IMR-90 (cell line): ENCODE measurements around the gene PRMT1. TPM values are rescaled to one million over a fixed set of nuclear protein-coding genes. Genes with fewer than 3 reads are reported as not detected.

Experiments
- ATAC-seq: fragments of 200-7000 bp; cut with Tn5 transposase; 2 replicates; pipeline ENCODE4 v1.9.1; 2020; ENCODE audit warnings: low read depth, mild to moderate bottlenecking, moderate library complexity
- BruUV-seq: library from RNA; stranded (reverse); fragments of 400-500 nt; replicated peaks from 2 replicates; lab custom pipeline; 2021; lab: Mats Ljungman, UMichigan
- CTCF ChIA-PET: fragments of 300-600 bp; formaldehyde crosslinking; extraction: SDS; loops from one replicate; lab custom pipeline; 2021; ENCODE audit warnings: antibody characterized with exemption; lab: Yijun Ruan, JAX
- POLR2A ChIA-PET: fragments of 300-600 bp; sonication (Branson Sonifier 250); formaldehyde crosslinking; loops from one replicate; lab custom pipeline; 2022; ENCODE audit warnings: antibody characterized with exemption; ENCODE audit not compliant: unreplicated experiment; lab: Charles Lee
- DNase-seq: peaks from one replicate; pipeline ENCODE4 v3.0.0; 2013
- H2AFZ ChIP-seq: replicated peaks from 2 replicates; pipeline ENCODE3; 2013; ENCODE audit warnings: low read length, mild to moderate bottlenecking; ENCODE audit not compliant: poor library complexity
- H2AK5ac ChIP-seq: 2 replicates; pipeline ENCODE4 v1.6.1; 2013; ENCODE audit warnings: low read depth, low read length, inconsistent platforms
- H2AK9ac ChIP-seq: replicated peaks from 2 replicates; pipeline ENCODE3; 2013; ENCODE audit warnings: mild to moderate bottlenecking, low read depth, low read length, moderate library complexity; ENCODE audit not compliant: poor library complexity
- H2BK120ac ChIP-seq: 2 replicates; pipeline ENCODE4 v1.6.1; 2013; ENCODE audit warnings: low read depth, low read length, inconsistent platforms
- H2BK15ac ChIP-seq: 3 replicates; pipeline ENCODE4 v1.6.1; 2013; ENCODE audit warnings: low read depth, low read length, inconsistent platforms
- H2BK20ac ChIP-seq: 2 replicates; pipeline ENCODE4 v1.6.1; 2013; ENCODE audit warnings: low read depth, mild to moderate bottlenecking, inconsistent platforms, low read length, moderate library complexity
- H2BK5ac ChIP-seq: 2 replicates; pipeline ENCODE4 v1.6.1; 2013; ENCODE audit warnings: mild to moderate bottlenecking, low read depth, low read length, inconsistent platforms; ENCODE audit not compliant: poor library complexity, severe bottlenecking
- H3K14ac ChIP-seq: replicated peaks from 2 replicates; pipeline ENCODE4 v1.6.1; 2013; ENCODE audit warnings: low read depth, low read length, inconsistent platforms
- H3K18ac ChIP-seq: 2 replicates; pipeline ENCODE4 v1.6.1; 2013; ENCODE audit warnings: low read depth, low read length, control low read depth
- H3K23ac ChIP-seq: 2 replicates; pipeline ENCODE4 v1.6.1; 2013; ENCODE audit warnings: low read depth, low read length, inconsistent platforms
- H3K27ac ChIP-seq: 2 replicates; pipeline ENCODE4 v1.5.1; 2013; ENCODE audit warnings: mild to moderate bottlenecking, control low read depth, low read length; ENCODE audit not compliant: insufficient read depth
- H3K27me3 ChIP-seq: 2 replicates; pipeline ENCODE4 v1.6.1; 2013; ENCODE audit warnings: low read length; ENCODE audit not compliant: control insufficient read depth, insufficient read depth
- H3K36me3 ChIP-seq: 2 replicates; pipeline ENCODE4 v1.6.1; 2013; ENCODE audit warnings: low read length, mixed read lengths; ENCODE audit not compliant: control insufficient read depth, insufficient read depth
- H3K4ac ChIP-seq: 2 replicates; pipeline ENCODE4 v1.6.1; 2013; ENCODE audit warnings: low read depth, low read length, inconsistent platforms
- H3K4me1 ChIP-seq: 2 replicates; pipeline ENCODE4 v1.6.1; 2013; ENCODE audit warnings: low read length, mixed read lengths; ENCODE audit not compliant: control insufficient read depth, insufficient read depth
- H3K4me2 ChIP-seq: 2 replicates; pipeline ENCODE4 v1.6.1; 2013; ENCODE audit warnings: low read depth, mild to moderate bottlenecking, control low read depth, low read length, moderate library complexity
- H3K4me3 ChIP-seq: 2 replicates; pipeline ENCODE4 v1.5.1; 2013; ENCODE audit warnings: low read depth, mild to moderate bottlenecking, control low read depth, low read length, moderate library complexity; ENCODE audit not compliant: insufficient read depth
- H3K56ac ChIP-seq: 2 replicates; pipeline ENCODE4 v1.6.1; 2013; ENCODE audit warnings: low read length, inconsistent platforms; ENCODE audit not compliant: insufficient read depth; ENCODE audit errors: extremely low read depth
- H3K79me1 ChIP-seq, 2 experiments: 2 replicates each; pipeline ENCODE4 v1.6.1; 2013; ENCODE audit warnings: low read length in 2 of 2, inconsistent platforms in 1 of 2, low read depth in 1 of 2
- H3K9ac ChIP-seq: 2 replicates; pipeline ENCODE4 v1.6.1; 2013; ENCODE audit warnings: low read depth, low read length, control low read depth
- H3K9me1 ChIP-seq: 2 replicates; pipeline ENCODE4 v1.6.1; 2013; ENCODE audit warnings: low read length, inconsistent platforms; ENCODE audit not compliant: insufficient read depth
- H3K9me3 ChIP-seq: 2 replicates; pipeline ENCODE4 v1.6.1; 2013; ENCODE audit warnings: low read length; ENCODE audit not compliant: control insufficient read depth, insufficient read depth
- H4K20me1 ChIP-seq: 2 replicates; pipeline ENCODE4 v1.6.1; 2013; ENCODE audit warnings: low read length, inconsistent platforms; ENCODE audit not compliant: insufficient read depth
- H4K5ac ChIP-seq: 2 replicates; pipeline ENCODE4 v1.6.1; 2013; ENCODE audit warnings: mild to moderate bottlenecking, low read depth, low read length, control low read depth
- H4K8ac ChIP-seq, 2 experiments: 2 replicates each; pipeline ENCODE4 v1.6.1; 2013; ENCODE audit warnings: low read depth in 2 of 2, low read length in 2 of 2, control low read depth in 1 of 2, inconsistent platforms in 1 of 2
- H4K91ac ChIP-seq: 2 replicates; pipeline ENCODE4 v1.6.1; 2013; ENCODE audit warnings: low read depth, low read length, inconsistent platforms; ENCODE audit not compliant: insufficient read depth
- CTCF ChIP-seq: conservative IDR thresholded peaks from 2 replicates; pipeline ENCODE4 v1.5.1; 2012; ENCODE audit warnings: mild to moderate bottlenecking, low read depth, low read length, improper control_type of control experiment
- FOS ChIP-seq: fragments of 150-350 bp; IDR thresholded peaks from 2 replicates; pipeline ENCODE4 v1.6.1; 2016; ENCODE audit warnings: low read depth, low read length
- MAZ ChIP-seq: IDR thresholded peaks from 2 replicates; pipeline ENCODE4 v1.6.1; 2012; ENCODE audit warnings: low read depth, mild to moderate bottlenecking, low read length, improper control_type of control experiment, moderate library complexity, borderline replicate concordance
- MXI1 ChIP-seq: IDR thresholded peaks from 2 replicates; pipeline ENCODE4 v1.6.1; 2012; ENCODE audit warnings: low read depth, mild to moderate bottlenecking, low read length, moderate library complexity, borderline replicate concordance
- NFE2L2 ChIP-seq: fragments of 150-350 bp; IDR thresholded peaks from 2 replicates; pipeline ENCODE4 v1.6.1; 2016; ENCODE audit warnings: low read depth, mild to moderate bottlenecking, low read length
- POLR2A ChIP-seq: IDR thresholded peaks from 2 replicates; pipeline ENCODE4 v1.6.1; 2012; ENCODE audit warnings: mild to moderate bottlenecking, low read depth, low read length
- RFX5 ChIP-seq: IDR thresholded peaks from 2 replicates; pipeline ENCODE4 v1.8.0; 2012; ENCODE audit warnings: low read depth, mild to moderate bottlenecking, low read length, moderate library complexity
- SMC3 ChIP-seq: fragments of 150-350 bp; IDR thresholded peaks from 2 replicates; pipeline ENCODE4 v1.6.1; 2016; ENCODE audit warnings: low read depth, mild to moderate bottlenecking, antibody characterized with exemption, low read length, moderate library complexity
- USF2 ChIP-seq: fragments of 150-350 bp; IDR thresholded peaks from 2 replicates; pipeline ENCODE4 v1.6.1; 2017; ENCODE audit warnings: mild to moderate bottlenecking, antibody characterized with exemption, low read length, low read depth
- WGBS, 2 experiments: methylation state at CpG; one replicate each; pipeline versions ENCODE4 v1.1.5 to v1.1.7; 2013; ENCODE audit warnings: missing lambda C conversion rate in 2 of 2; ENCODE audit not compliant: insufficient read length in 1 of 2; ENCODE audit errors: extremely low coverage in 2 of 2; 5-methylcytosine and 5-hydroxymethylcytosine counted together
- dilution Hi-C: fragments of 300-500 bp; cut with HindIII; formaldehyde crosslinking; loops from one replicate; pipeline ENCODE4 v1.14.3; 2018; ENCODE audit warnings: low sequenced_read_pairs; ENCODE audit not compliant: unreplicated experiment
- in situ Hi-C: fragments of 300-500 bp; cut with MboI; formaldehyde crosslinking; loops from 3 replicates; pipeline ENCODE4 v1.14.3; 2019; ENCODE audit warnings: low sequenced_read_pairs, inconsistent platforms, mixed read lengths
- intact Hi-C: fragments of 100-400 bp; cut with micrococcal nuclease; formaldehyde crosslinking; loops from 2 replicates; pipeline ENCODE4 v1.10.0; 2022
- polyA plus RNA-seq, 3 experiments: library from polyadenylated mRNA; depleted of rRNA; stranded (reverse); fragments of >200 nt; gene quantifications; 2 replicates each; pipeline ENCODE4 v1.2.3, GENCODE V29; 2012; ENCODE audit warnings: low replicate concordance in 1 of 3
- total RNA-seq: library from RNA; depleted of rRNA; stranded (reverse); fragments of >200 nt; gene quantifications from 2 replicates; pipeline ENCODE4 v1.2.3, GENCODE V29; 2012

The PRMT1 gene
- total and polyA plus RNA-seq, 2 of the 4 experiments (the other 2 are of a cell fraction) = 497 to 840 TPM

GRCh38 chr19:49639401-49640112 is 37.5 kb upstream of the PRMT1 start (continued):
- TF ChIP-seq NFE2L2 (no peak), RFX5 (no peak), POLR2A (no peak)

- ATAC-seq (peak; percentile 69), DNase-seq (peak; percentile 100)
- Histone ChIP-seq H2BK20ac (peak within 1 kb of the TSS; percentile 85), H3K4me3 (peak within 1 kb of the TSS; percentile 65), H3K4me1 (peaks cover 7% of the 10 kb centered on the region), H3K4me2 (peak within 1 kb of the TSS; percentile 91), H2AFZ (peak within 1 kb of the TSS; percentile 73), H3K9me1 (peaks cover 8% of the 10 kb centered on the region; the same call in 1 of the 2 replicates), H4K20me1 (peaks cover 19% of the 10 kb centered on the region), H3K36me3 (peaks cover 10% of the 10 kb centered on the region), H3K4ac (peak within 1 kb of the TSS; percentile 99), H3K27me3 (no peaks in the 10 kb centered on the region), H2BK120ac (peak within 1 kb of the TSS; percentile 94), H3K9ac (peak within 1 kb of the TSS; percentile 97), H3K9me3 (no peaks in the 10 kb centered on the region), H4K8ac (peak within 1 kb of the TSS; percentile 97 to 98), H4K5ac (peak within 1 kb of the TSS; percentile 98), H3K27ac (peak within 1 kb of the TSS; percentile 99), H3K23ac (peak within 1 kb of the TSS; percentile 96), H3K14ac (peak within 1 kb of the TSS; percentile 99), H2AK9ac (peak within 1 kb of the TSS; percentile 100), H3K18ac (peak within 1 kb of the TSS; percentile 97), H3K79me1 (peaks cover 30 to 68% of the 10 kb centered on the region in 2 experiments; a peak in 3 of 4 replicates), H4K91ac (peak within 1 kb of the TSS; percentile 98), H2AK5ac (peak within 1 kb of the TSS; percentile 100), H2BK15ac (peak within 1 kb of the TSS; percentile 78; the same call in 2 of the 3 replicates), H3K56ac (peak within 1 kb of the TSS; percentile 99), H2BK5ac (peak within 1 kb of the TSS; percentile 97)
- in situ Hi-C loops (no loop called here), intact Hi-C loops (loop anchor here (2.0 kb wide), 2 partner anchors 36 to 50 kb away; partner anchors contain the start of genes PRMT1 and PRR12), dilution Hi-C loops (no loop called here)
- ChIA-PET POLR2A (interaction anchor here (0.6 to 1.1 kb wide), 6 partner anchors 15 to 210 kb away, joined by 3 to 9 read pairs (median 5); no protein-coding TSS in a partner anchor), CTCF (interaction anchor here (0.5 to 2.5 kb wide), 6 partner anchors 9 to 173 kb away, joined by 3 to 7 read pairs (median 4); partner anchors contain the start of gene FUZ)
- no TSS peak for BruUV-seq
- 0% methylated on average over 19 of the region's 51 CpGs; no CpG with 5 or more reads in 1 of the 2 experiments for WGBS, 2 experiments
- no peak for TF ChIP-seq CTCF
- TF ChIP-seq FOS = peak; percentile 89
- 0 out of 2 replicates have a peak, but pooled peaks have one; percentile 5 for TF ChIP-seq NFE2L2
- peak; percentile 37; the same call in 1 of the 2 replicates for TF ChIP-seq USF2
- peak; percentile 95 for TF ChIP-seq MAZ
- TF ChIP-seq MXI1 = no peak; the same call in 1 of the 2 replicates
- TF ChIP-seq RFX5 = peak; percentile 5; the same call in 1 of the 2 replicates
- no peak for TF ChIP-seq SMC3
Measured at GRCh38 chr19:49640113-49640898, 36.8 kb upstream of the PRMT1 start, which contains the start of gene RRAS. Gene RRAS, minus strand, starts transcription at chr19:49640143. Its CDS starts 45 bp downstream, at chr19:49640098.
